HFFc6 (cell line): ENCODE data around the gene DISP2. TPM values are rescaled to one million over a fixed set of nuclear protein-coding genes. Genes with fewer than 3 reads are reported as not detected.

ENCODE experiments used
- DNase-seq: peaks from one replicate; pipeline ENCODE4 v3.0.0-alpha.2; 2018
- H3K27ac Mint-ChIP-seq: 2 replicates; pipeline ENCODE4 v1.8.0; 2020; ENCODE audit warnings: mild to moderate bottlenecking, mixed read lengths
- H3K27me3 Mint-ChIP-seq: 2 replicates; pipeline ENCODE4 v1.8.0; 2021; ENCODE audit warnings: mild to moderate bottlenecking, moderate library complexity, mixed read lengths; ENCODE audit not compliant: insufficient read depth
- H3K36me3 Mint-ChIP-seq: 2 replicates; pipeline ENCODE4 v1.8.0; 2021; ENCODE audit warnings: low read depth, mixed read lengths
- H3K4me1 Mint-ChIP-seq: 2 replicates; pipeline ENCODE4 v1.8.0; 2020; ENCODE audit warnings: low read depth, mixed read lengths
- H3K4me3 Mint-ChIP-seq: 2 replicates; pipeline ENCODE4 v1.8.0; 2020; ENCODE audit warnings: mild to moderate bottlenecking, moderate library complexity, mixed read lengths
- H3K9me3 Mint-ChIP-seq: 2 replicates; pipeline ENCODE4 v1.8.0; 2020; ENCODE audit warnings: mild to moderate bottlenecking, mixed read lengths
- CTCF ChIP-seq: fragments of 200-600 bp; sonication (generic); IDR thresholded peaks from 2 replicates; pipeline ENCODE4 v1.5.0; 2021; ENCODE audit warnings: antibody characterized with exemption, mild to moderate bottlenecking
- total RNA-seq, 6 experiments: library from RNA; stranded (reverse); fragmentation: NEBNext Ultra II Directional; extraction: Animal tissue kit (Norgen Biotek cat#: 25700); gene quantifications; 2 replicates in 1 of 6; 3 replicates in 5 of 6; pipeline ENCODE4 v1.2.3, GENCODE V29; 2021

The DISP2 gene
- total RNA-seq, 6 experiments from 2014 or later: 0.03 to 0.26 (median 0.21) TPM

GRCh38 chr15:40414816-40415215, 56.8 kb downstream of the DISP2 start:
- Mint-ChIP-seq H3K4me3 (no peak overlapping the region), H3K27me3 (no peaks in the 10 kb centered on the region), H3K4me1 (no peaks in the 10 kb centered on the region), H3K9me3 (no peaks in the 10 kb centered on the region), H3K36me3 (peaks cover 24% of the 10 kb centered on the region; the same call in 1 of the 2 replicates), H3K27ac (no peak overlapping the region)
- no peak for DNase-seq
- no peak for TF ChIP-seq CTCF

DNA sequence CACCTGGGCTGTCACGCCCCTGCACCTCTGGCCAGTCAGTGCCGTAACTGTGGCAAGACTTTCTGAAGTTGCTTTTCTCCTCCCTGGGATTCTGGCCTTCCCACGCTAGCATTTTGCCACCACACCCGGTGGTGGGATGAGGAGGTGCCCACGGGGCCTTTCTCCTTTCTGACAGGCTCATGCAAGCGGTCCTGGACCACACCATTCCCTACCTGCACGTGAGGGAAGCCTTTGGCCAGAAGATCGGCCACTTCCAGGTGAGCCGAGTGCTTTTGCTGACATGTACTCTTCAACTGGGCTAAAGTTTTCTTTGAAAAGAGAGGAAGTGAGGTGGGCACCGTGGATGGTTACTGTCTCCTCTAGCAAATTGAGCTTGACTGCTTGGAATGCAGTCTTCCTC, 57.2 kb downstream of the DISP2 start:
- Mint-ChIP-seq H3K36me3 (peaks cover 24% of the 10 kb centered on the region; the same call in 1 of the 2 replicates), H3K27ac (no peak overlapping the region), H3K9me3 (no peaks in the 10 kb centered on the region), H3K4me1 (no peaks in the 10 kb centered on the region), H3K4me3 (no peak overlapping the region), H3K27me3 (no peaks in the 10 kb centered on the region)
- no peak for TF ChIP-seq CTCF
- DNase-seq: no peak

GRCh38 chr15:40416056-40416455, 58.0 kb downstream of the DISP2 start:
- no peak overlapping the region for H3K27ac Mint-ChIP-seq
- no peaks in the 10 kb centered on the region for H3K9me3 Mint-ChIP-seq
- no peak for TF ChIP-seq CTCF
- peaks cover 24% of the 10 kb centered on the region; the same call in 1 of the 2 replicates for H3K36me3 Mint-ChIP-seq
- no peak for DNase-seq
- H3K27me3 Mint-ChIP-seq: no peaks in the 10 kb centered on the region
- no peak overlapping the region for H3K4me3 Mint-ChIP-seq
- H3K4me1 Mint-ChIP-seq: peaks cover 4% of the 10 kb centered on the region

GRCh38 chr15:40418126-40418525, 60.1 kb downstream of the DISP2 start:
- TF ChIP-seq CTCF: no peak
- Mint-ChIP-seq H3K27ac (no peak overlapping the region), H3K9me3 (no peaks in the 10 kb centered on the region), H3K4me3 (no peak overlapping the region), H3K27me3 (no peaks in the 10 kb centered on the region; the same call in 1 of the 2 replicates), H3K4me1 (peaks cover 11% of the 10 kb centered on the region), H3K36me3 (peaks cover 12% of the 10 kb centered on the region; the same call in 1 of the 2 replicates)
- no peak for DNase-seq

GRCh38 chr15:40420071-40420713, 62.2 kb downstream of the DISP2 start:
- Mint-ChIP-seq H3K27ac (no peak overlapping the region), H3K4me3 (no peak overlapping the region), H3K36me3 (peaks cover 8% of the 10 kb centered on the region; the same call in 1 of the 2 replicates), H3K27me3 (peaks cover 5% of the 10 kb centered on the region), H3K9me3 (no peaks in the 10 kb centered on the region), H3K4me1 (peaks cover 11% of the 10 kb centered on the region)
- no peak for TF ChIP-seq CTCF
- no peak for DNase-seq
